NT2/D1 (cell line): Measurements from ENCODE around the gene FARS2.
A peak's percentile ranks its signal among the peaks of the same experiment; 100 is the strongest.

Experiments
- DNase-seq: peaks from one replicate; pipeline ENCODE4 v3.0.0-alpha.2; 2011; ENCODE audit warnings: low read depth, low spot score
- H3K27me3 ChIP-seq: 2 replicates; pipeline ENCODE4 v1.6.0; 2011; ENCODE audit warnings: mild to moderate bottlenecking; ENCODE audit not compliant: insufficient read length, insufficient read depth
- H3K36me3 ChIP-seq: 2 replicates; pipeline ENCODE4 v1.6.1; 2011; ENCODE audit warnings: mild to moderate bottlenecking, low read length, mixed read lengths; ENCODE audit not compliant: insufficient read depth, insufficient read length
- H3K4me1 ChIP-seq: 2 replicates; pipeline ENCODE4 v1.5.1; 2011; ENCODE audit not compliant: insufficient read depth, insufficient read length
- H3K4me3 ChIP-seq: 2 replicates; pipeline ENCODE4 v1.5.1; 2011; ENCODE audit warnings: low read depth; ENCODE audit not compliant: insufficient read length
- H3K9ac ChIP-seq: 2 replicates; pipeline ENCODE4 v1.6.0; 2011; ENCODE audit warnings: low read depth; ENCODE audit not compliant: insufficient read length
- H3K9me3 ChIP-seq: 2 replicates; pipeline ENCODE4 v1.5.1; 2011; ENCODE audit warnings: mild to moderate bottlenecking, low read length; ENCODE audit not compliant: insufficient read depth
- SUZ12 ChIP-seq: IDR thresholded peaks from 2 replicates; pipeline ENCODE4 v1.6.1; 2011; ENCODE audit not compliant: insufficient read length, insufficient read depth; ENCODE audit errors: extremely low read depth
- YY1 ChIP-seq: IDR thresholded peaks from 2 replicates; pipeline ENCODE4 v1.6.1; 2011; ENCODE audit not compliant: insufficient read length, insufficient read depth
- ZNF274 ChIP-seq: IDR thresholded peaks from 2 replicates; pipeline ENCODE4 v1.6.1; 2011; ENCODE audit warnings: mild to moderate bottlenecking, low read depth, low read length

Gene FARS2

DNA sequence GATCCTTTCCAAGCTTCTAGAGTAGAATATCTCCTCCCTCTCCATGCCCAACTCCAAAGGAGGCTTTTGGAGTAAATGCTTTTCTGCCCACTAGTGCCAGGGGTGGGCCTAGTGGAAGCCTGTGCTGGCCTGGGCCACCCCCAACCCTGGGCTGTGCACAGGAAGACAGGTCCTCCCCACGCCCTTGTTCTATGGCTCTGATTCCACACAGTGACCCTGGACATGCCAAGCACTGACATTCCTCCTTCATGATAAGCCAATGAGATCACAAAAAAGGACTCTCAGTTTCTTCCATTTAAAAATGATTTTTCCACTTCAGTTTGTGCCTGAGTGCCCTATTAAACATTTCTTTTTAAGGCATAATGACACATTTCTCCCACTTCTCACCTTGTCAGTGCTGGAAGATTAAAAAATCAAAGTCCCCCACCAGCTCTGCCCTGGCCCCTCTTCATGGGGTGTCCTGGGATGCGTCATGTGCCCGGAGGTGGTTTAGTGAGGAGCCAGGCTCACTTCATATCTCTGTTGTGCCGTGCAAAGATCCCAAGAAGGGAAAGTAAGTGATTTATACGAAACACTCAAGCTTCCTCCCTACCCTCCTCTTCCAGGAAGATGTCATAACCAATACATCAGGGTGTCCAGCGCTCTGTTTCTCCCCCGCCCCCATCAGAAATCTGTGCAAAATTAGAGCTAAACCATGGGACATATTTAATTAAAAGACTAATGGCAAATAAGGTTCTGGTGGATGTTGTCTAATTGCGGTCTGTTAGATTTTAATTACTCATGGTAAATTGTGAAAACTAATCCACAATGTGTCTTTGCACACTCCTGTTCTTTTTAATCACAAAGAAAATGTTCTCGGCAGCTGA is 490.4 kb downstream of the FARS2 start:
- peaks cover 11% of the 10 kb centered on the region; the same call in 1 of the 2 replicates for H3K9me3 ChIP-seq
- no peak overlapping the region for H3K9ac ChIP-seq
- no peak for TF ChIP-seq SUZ12
- TF ChIP-seq YY1: no peak
- TF ChIP-seq ZNF274: no peak
- no peaks in the 10 kb centered on the region for H3K27me3 ChIP-seq
- no peak for DNase-seq
- no peaks in the 10 kb centered on the region for H3K36me3 ChIP-seq
- no peak overlapping the region for H3K4me3 ChIP-seq
- peaks cover 3% of the 10 kb centered on the region for H3K4me1 ChIP-seq

DNA sequence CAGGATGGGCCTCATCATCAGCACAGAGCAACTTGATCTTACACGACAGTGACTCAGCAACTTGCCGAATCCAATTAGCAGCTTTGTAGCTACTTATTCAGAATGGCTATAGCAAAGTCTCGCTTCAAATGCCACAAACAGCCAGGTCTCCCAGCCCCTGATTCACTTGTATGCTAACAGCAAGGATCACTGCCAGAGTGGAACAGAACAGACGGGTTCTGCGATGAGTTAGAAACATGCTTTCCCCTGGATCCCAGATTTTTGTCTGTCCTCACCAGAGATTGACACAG is 491.0 kb downstream of the FARS2 start:
- peaks cover 11% of the 10 kb centered on the region; the same call in 1 of the 2 replicates for H3K9me3 ChIP-seq

GRCh38 chr6:5753209-5753608 is 491.9 kb downstream of the FARS2 start:
- no peak for DNase-seq
- peaks cover 11% of the 10 kb centered on the region; the same call in 1 of the 2 replicates for H3K9me3 ChIP-seq
- TF ChIP-seq ZNF274: no peak
- no peak for TF ChIP-seq SUZ12
- no peak for TF ChIP-seq YY1
- no peaks in the 10 kb centered on the region for H3K27me3 ChIP-seq
- H3K9ac ChIP-seq: no peak overlapping the region
- no peak overlapping the region for H3K4me3 ChIP-seq
- peaks cover 3% of the 10 kb centered on the region for H3K4me1 ChIP-seq
- H3K36me3 ChIP-seq: no peaks in the 10 kb centered on the region

More for the DNA sequence above, 491.0 kb downstream of the FARS2 start:
- DNase-seq: peak; percentile 43
- no peaks in the 10 kb centered on the region for H3K36me3 ChIP-seq
- H3K9ac ChIP-seq: no peak overlapping the region
- TF ChIP-seq ZNF274 (no peak), SUZ12 (no peak), YY1 (no peak)
- peaks cover 3% of the 10 kb centered on the region for H3K4me1 ChIP-seq
- no peaks in the 10 kb centered on the region for H3K27me3 ChIP-seq
- no peak overlapping the region for H3K4me3 ChIP-seq

DNA sequence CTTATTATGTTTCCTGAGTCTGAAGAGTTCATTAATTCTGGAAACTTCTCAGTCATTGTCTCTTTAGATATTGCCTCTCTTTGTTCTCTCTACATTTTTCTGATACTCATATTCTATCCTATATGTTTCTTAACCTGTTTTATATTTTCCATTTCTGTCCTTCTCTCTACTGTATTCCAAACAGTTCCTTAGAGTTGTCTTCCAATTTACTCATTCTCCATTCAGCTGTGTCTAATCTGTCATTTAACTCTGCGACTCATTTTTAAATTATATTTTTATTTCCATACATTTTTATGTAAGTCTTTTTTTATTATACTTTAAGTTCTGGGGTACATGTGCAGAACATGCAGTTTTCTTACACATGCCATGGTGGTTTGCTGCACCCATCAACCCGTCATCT is 493.6 kb downstream of the FARS2 start:
- no peaks in the 10 kb centered on the region for H3K27me3 ChIP-seq
- TF ChIP-seq YY1: no peak
- no peak for TF ChIP-seq ZNF274
- TF ChIP-seq SUZ12: no peak
- DNase-seq: no peak
- peaks cover 11% of the 10 kb centered on the region; the same call in 1 of the 2 replicates for H3K9me3 ChIP-seq
- H3K36me3 ChIP-seq: no peaks in the 10 kb centered on the region
- H3K9ac ChIP-seq: no peak overlapping the region
- peaks cover 3% of the 10 kb centered on the region for H3K4me1 ChIP-seq
- H3K4me3 ChIP-seq: no peak overlapping the region

- peaks cover 5% of the 10 kb centered on the region; the same call in 1 of the 2 replicates for H3K9me3 ChIP-seq
- no peaks in the 10 kb centered on the region for H3K4me1 ChIP-seq
- no peak overlapping the region for H3K9ac ChIP-seq
- no peak for TF ChIP-seq YY1
- TF ChIP-seq ZNF274: no peak
- TF ChIP-seq SUZ12: no peak
- no peaks in the 10 kb centered on the region for H3K27me3 ChIP-seq
- DNase-seq: no peak
- H3K4me3 ChIP-seq: no peak overlapping the region
- no peaks in the 10 kb centered on the region for H3K36me3 ChIP-seq
These were observed 498.3 kb downstream of the FARS2 start for GRCh38 chr6:5759571-5759970.

DNA sequence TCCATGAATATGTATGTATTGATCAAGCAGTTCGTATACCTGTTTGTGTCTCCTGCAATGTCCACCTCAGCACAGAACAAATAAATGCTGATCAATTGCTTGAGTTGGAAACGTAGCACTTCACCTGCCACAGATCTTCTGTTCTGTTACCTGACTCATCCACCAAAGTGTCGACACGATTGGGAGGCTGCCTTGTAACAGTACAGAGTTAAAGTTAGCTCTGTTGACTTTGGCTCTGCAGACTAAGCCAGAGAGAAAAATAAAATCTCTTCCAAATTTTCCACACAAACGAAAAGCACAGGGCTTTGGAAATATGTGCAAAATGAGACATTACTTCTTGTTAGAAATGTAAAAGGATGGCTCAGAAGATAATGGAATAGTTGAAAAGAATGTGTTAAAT is 500.1 kb downstream of the FARS2 start:
- no peak overlapping the region for H3K4me3 ChIP-seq
- H3K27me3 ChIP-seq: no peaks in the 10 kb centered on the region
- H3K36me3 ChIP-seq: no peaks in the 10 kb centered on the region
- TF ChIP-seq YY1 (no peak), ZNF274 (no peak), SUZ12 (no peak)
- no peak overlapping the region for H3K9ac ChIP-seq
- no peaks in the 10 kb centered on the region for H3K4me1 ChIP-seq
- H3K9me3 ChIP-seq: no peaks in the 10 kb centered on the region
- DNase-seq: no peak

DNA sequence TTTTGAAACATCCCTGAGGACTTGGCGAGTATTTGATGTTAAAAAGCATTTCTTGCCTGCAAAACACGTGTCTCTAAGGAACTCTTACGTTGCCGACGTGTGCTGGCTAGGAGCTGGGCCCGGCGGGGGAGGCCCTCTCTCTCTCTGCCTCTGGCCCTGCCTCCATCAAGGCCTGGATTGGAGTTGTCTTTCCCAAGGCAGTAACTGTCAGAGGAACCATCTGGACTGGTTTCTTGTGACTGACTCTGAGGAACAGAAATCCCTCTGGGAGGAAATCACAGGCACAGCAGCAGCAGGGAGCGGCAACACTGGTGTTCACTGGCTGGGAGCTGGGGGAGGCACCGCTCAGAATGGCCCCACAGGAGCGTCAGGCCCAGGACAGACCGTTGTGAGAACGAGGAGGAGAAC is 501.3 kb downstream of the FARS2 start:
- Histone ChIP-seq H3K9ac (no peak overlapping the region), H3K4me1 (no peaks in the 10 kb centered on the region), H3K4me3 (no peak overlapping the region), H3K36me3 (no peaks in the 10 kb centered on the region), H3K27me3 (no peaks in the 10 kb centered on the region), H3K9me3 (peaks cover 4% of the 10 kb centered on the region; the same call in 1 of the 2 replicates)
- no peak for TF ChIP-seq SUZ12
- TF ChIP-seq YY1: no peak
- no peak for TF ChIP-seq ZNF274
- no peak for DNase-seq
